GM23248 (cell line): ENCODE measurements around the gene VILL. TPM values are rescaled to one million over a fixed set of nuclear protein-coding genes. Genes with fewer than 3 reads are reported as not detected.

ENCODE experiments used
- DNase-seq: peaks from one replicate; pipeline ENCODE4 v3.0.0-alpha.2; 2015
- H2AFZ ChIP-seq: fragments of 200-600 bp; sonication (generic); 2 replicates; pipeline ENCODE4 v1.6.1; 2016; ENCODE audit warnings: antibody characterized with exemption
- H3F3A ChIP-seq: fragments of 200-600 bp; sonication (generic); 2 replicates; pipeline ENCODE4 v1.6.1; 2016; ENCODE audit warnings: mild to moderate bottlenecking, antibody characterized with exemption, mixed run types; ENCODE audit not compliant: insufficient read depth
- H3K27ac ChIP-seq: fragments of 200-600 bp; sonication (generic); 2 replicates; pipeline ENCODE4 v1.5.1; 2016; ENCODE audit warnings: mild to moderate bottlenecking
- H3K27me3 ChIP-seq: fragments of 200-600 bp; sonication (generic); replicated peaks from 2 replicates; pipeline ENCODE4 v1.6.1; 2016; ENCODE audit warnings: mild to moderate bottlenecking; ENCODE audit not compliant: insufficient read depth
- H3K36me3 ChIP-seq: fragments of 200-600 bp; sonication (generic); 2 replicates; pipeline ENCODE4 v1.6.1; 2016; ENCODE audit warnings: low read depth, mild to moderate bottlenecking
- H3K4me1 ChIP-seq: fragments of 200-600 bp; sonication (generic); 2 replicates; pipeline ENCODE4 v1.6.1; 2016; ENCODE audit warnings: mild to moderate bottlenecking; ENCODE audit not compliant: insufficient read depth
- H3K4me2 ChIP-seq: fragments of 200-600 bp; sonication (generic); one replicate; pipeline ENCODE4 v1.6.1; 2016; ENCODE audit warnings: mild to moderate bottlenecking; ENCODE audit not compliant: unreplicated experiment
- H3K4me3 ChIP-seq: fragments of 200-600 bp; sonication (generic); 2 replicates; pipeline ENCODE4 v1.5.1; 2016; ENCODE audit warnings: mild to moderate bottlenecking
- H3K79me2 ChIP-seq: fragments of 200-600 bp; sonication (generic); 2 replicates; pipeline ENCODE4 v1.6.1; 2016; ENCODE audit warnings: mild to moderate bottlenecking; ENCODE audit not compliant: insufficient read depth
- H3K9ac ChIP-seq: fragments of 200-600 bp; sonication (generic); 2 replicates; pipeline ENCODE4 v1.6.1; 2016; ENCODE audit warnings: mild to moderate bottlenecking
- H3K9me2 ChIP-seq: fragments of 200-600 bp; sonication (generic); 2 replicates; pipeline ENCODE4 v1.6.1; 2016; ENCODE audit warnings: mixed run types, mild to moderate bottlenecking, moderate library complexity; ENCODE audit not compliant: insufficient read depth
- H3K9me3 ChIP-seq: fragments of 200-600 bp; sonication (generic); one replicate; pipeline ENCODE4 v1.6.1; 2017; ENCODE audit warnings: low read depth
- H4K20me1 ChIP-seq: fragments of 200-600 bp; sonication (generic); 2 replicates; pipeline ENCODE4 v1.6.0; 2016; ENCODE audit not compliant: insufficient read depth
- EZH2 ChIP-seq: fragments of 200-600 bp; sonication (generic); IDR thresholded peaks from 2 replicates; pipeline ENCODE4 v1.6.1; 2018; ENCODE audit warnings: antibody characterized with exemption, mild to moderate bottlenecking; ENCODE audit not compliant: insufficient read depth, poor library complexity, severe bottlenecking
- EZH2phosphoT487 ChIP-seq: fragments of 200-600 bp; sonication (generic); IDR thresholded peaks from 2 replicates; pipeline ENCODE4 v1.6.1; 2018; ENCODE audit warnings: antibody characterized with exemption, moderate library complexity, mild to moderate bottlenecking, low read depth; ENCODE audit not compliant: insufficient read depth
- WGBS, 2 experiments: methylation state at CpG; one replicate each; pipeline ENCODE4 v1.1.6; 2015 to 2017; ENCODE audit warnings: low lambda C conversion rate in 2 of 2, low coverage in 1 of 2; ENCODE audit errors: missing lambda C conversion rate in 2 of 2; 5-methylcytosine and 5-hydroxymethylcytosine counted together
- in situ Hi-C: fragments of 300-500 bp; cut with MboI; formaldehyde crosslinking; loops from 2 replicates; pipeline ENCODE4 v1.15.0; 2020
- polyA plus RNA-seq: library from polyadenylated mRNA; unstranded; fragments of >200 nt; fragmentation: Nextera tagmentation; extraction: Ambion mirVana; gene quantifications from 2 replicates; pipeline ENCODE4 v1.2.1, GENCODE V29; 2016
- total RNA-seq: library from RNA; depleted of rRNA; stranded (reverse); fragments of >200 nt; shearing (Covaris generic); gene quantifications from 2 replicates; pipeline ENCODE4 v1.2.3, GENCODE V29; 2014

Gene VILL
- total and polyA plus RNA-seq, 2 experiments from 2014 or later, result 2.8 to 12.4 TPM

GRCh38 chr3:37988931-37989525 lies 1.6 kb upstream of the VILL start:
- 83 to 91% methylated on average over 15 of the region's 15 CpGs for WGBS, 2 experiments
- Histone ChIP-seq H3K9me3 (no peaks in the 10 kb centered on the region), H3K27ac (no peak overlapping the region), H3K4me2 (no peak overlapping the region), H2AFZ (no peak overlapping the region), H3K27me3 (no peaks in the 10 kb centered on the region), H3K4me1 (0 out of 2 replicates have a peak, but pooled peaks cover 3% of the 10 kb centered on the region), H3K9ac (no peak overlapping the region), H3F3A (peaks cover 9% of the 10 kb centered on the region; the same call in 1 of the 2 replicates), H3K36me3 (no peaks in the 10 kb centered on the region), H3K79me2 (no peaks in the 10 kb centered on the region), H3K9me2 (no peaks in the 10 kb centered on the region), H4K20me1 (no peaks in the 10 kb centered on the region), H3K4me3 (no peak overlapping the region)
- in situ Hi-C loops, result no loop called here
- no peak for TF ChIP-seq EZH2phosphoT487
- TF ChIP-seq EZH2, result no peak
- DNase-seq, result no peak

- H3K36me3 ChIP-seq, result no peaks in the 10 kb centered on the region
- no peaks in the 10 kb centered on the region for H3K9me3 ChIP-seq
- peaks cover 8% of the 10 kb centered on the region; the same call in 1 of the 2 replicates for H3K4me1 ChIP-seq
- no peak overlapping the region for H2AFZ ChIP-seq
- no peak for DNase-seq
- 86 to 93% methylated on average over 7 of the region's 7 CpGs for WGBS, 2 experiments
- peaks cover 9% of the 10 kb centered on the region; the same call in 1 of the 2 replicates for H3F3A ChIP-seq
- no peaks in the 10 kb centered on the region for H4K20me1 ChIP-seq
- no peak overlapping the region for H3K4me3 ChIP-seq
- H3K9ac ChIP-seq, result no peak overlapping the region
- in situ Hi-C loops, result no loop called here
- no peaks in the 10 kb centered on the region for H3K9me2 ChIP-seq
- no peak overlapping the region for H3K4me2 ChIP-seq
- H3K79me2 ChIP-seq, result no peaks in the 10 kb centered on the region
- no peak overlapping the region for H3K27ac ChIP-seq
- TF ChIP-seq EZH2, result no peak
- no peak for TF ChIP-seq EZH2phosphoT487
- H3K27me3 ChIP-seq, result no peaks in the 10 kb centered on the region
Measured at GRCh38 chr3:37989821-37990480, 635 bp upstream of the VILL start.

DNA sequence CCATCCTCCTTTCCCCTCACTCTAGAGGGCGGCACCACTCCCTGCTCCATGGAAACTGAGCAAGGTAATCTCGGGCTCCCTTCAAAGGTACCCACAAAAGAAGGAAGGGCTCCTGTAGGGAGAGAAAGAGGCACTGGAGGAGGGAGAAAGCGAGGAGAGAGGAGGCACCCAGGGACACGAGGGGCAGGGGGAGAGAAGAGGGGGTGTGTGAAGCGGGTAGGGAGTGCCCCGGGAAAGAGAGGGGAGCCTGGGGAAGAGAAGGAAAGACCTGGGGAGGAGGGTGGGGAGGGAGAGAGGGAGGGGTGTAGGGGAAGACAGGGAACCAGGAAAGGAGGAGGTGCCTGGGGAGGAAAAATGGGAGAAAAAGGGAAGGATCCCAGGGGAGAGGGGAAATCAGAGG lies 523 bp downstream of the VILL start:
- Histone ChIP-seq H4K20me1 (no peaks in the 10 kb centered on the region), H3K27ac (no peak overlapping the region), H3K4me1 (peaks cover 10% of the 10 kb centered on the region; the same call in 1 of the 2 replicates), H3K9ac (no peak overlapping the region), H3F3A (peaks cover 9% of the 10 kb centered on the region; the same call in 1 of the 2 replicates), H3K9me2 (no peaks in the 10 kb centered on the region), H3K4me2 (no peak overlapping the region), H3K79me2 (no peaks in the 10 kb centered on the region), H2AFZ (no peak overlapping the region), H3K4me3 (no peak overlapping the region), H3K27me3 (no peaks in the 10 kb centered on the region), H3K36me3 (no peaks in the 10 kb centered on the region), H3K9me3 (no peaks in the 10 kb centered on the region)
- in situ Hi-C loops, result no loop called here
- no peak for TF ChIP-seq EZH2
- no peak for TF ChIP-seq EZH2phosphoT487
- DNase-seq, result no peak
- 35 to 48% methylated on average over 3 to 6 of the region's 6 CpGs for WGBS, 2 experiments

DNA sequence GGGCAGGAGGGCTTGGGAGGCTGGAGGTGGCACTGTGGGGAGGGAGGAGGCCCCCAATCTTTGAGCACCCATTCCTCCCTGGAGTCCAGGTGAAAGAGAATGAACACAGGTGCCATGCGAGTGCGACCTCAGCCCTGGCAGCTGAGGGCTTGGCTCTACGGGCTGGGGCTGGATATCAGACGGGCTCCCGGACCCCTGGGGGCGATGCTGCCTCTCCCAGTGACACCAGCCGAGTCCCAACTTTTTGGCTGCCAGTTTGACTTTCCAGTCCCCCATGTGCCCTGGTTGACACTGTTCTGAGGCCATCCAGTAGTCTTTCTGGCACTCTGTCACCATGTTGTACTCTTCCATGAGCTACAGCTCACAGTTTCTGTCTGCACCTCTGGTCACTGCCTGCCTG lies 1.2 kb downstream of the VILL start:
- Histone ChIP-seq H3K27ac (no peak overlapping the region), H3F3A (peaks cover 9% of the 10 kb centered on the region; the same call in 1 of the 2 replicates), H3K9me3 (no peaks in the 10 kb centered on the region), H2AFZ (no peak overlapping the region), H3K4me3 (no peak overlapping the region), H4K20me1 (no peaks in the 10 kb centered on the region), H3K4me2 (no peak overlapping the region), H3K9ac (no peak overlapping the region), H3K4me1 (peaks cover 10% of the 10 kb centered on the region; the same call in 1 of the 2 replicates), H3K36me3 (no peaks in the 10 kb centered on the region), H3K27me3 (no peaks in the 10 kb centered on the region), H3K9me2 (no peaks in the 10 kb centered on the region), H3K79me2 (no peaks in the 10 kb centered on the region)
- in situ Hi-C loops, result no loop called here
- no peak for TF ChIP-seq EZH2phosphoT487
- no peak for TF ChIP-seq EZH2
- no peak for DNase-seq
- 49 to 53% methylated on average over 7 of the region's 7 CpGs for WGBS, 2 experiments
